T-helper 2 cell treated with Interferon-gamma antibody and Interleukin-4, amounts not matched to agents 100 ng/mL and 5 ng/mL, for 36 hours (primary cell): Measurements from ENCODE around the gene PKNOX2. TPM values are rescaled to one million over a fixed set of nuclear protein-coding genes. Genes with fewer than 3 reads are reported as not detected.

Experiments used
- intact Hi-C: fragments of 100-400 bp; cut with micrococcal nuclease; formaldehyde crosslinking; loops from one replicate; pipeline ENCODE4 v1.15.1; 2023
- total RNA-seq: library from RNA; stranded (reverse); gene quantifications from 2 replicates; pipeline ENCODE4 v1.2.3, GENCODE V29; 2022

Gene PKNOX2
- total RNA-seq, 1 donor from 2014 or later = not detected

- intact Hi-C loops = no loop called here
These were observed 6.0 kb downstream of the PKNOX2 start for GRCh38 chr11:125170510-125171031.

- intact Hi-C loops = no loop called here
These were observed 7.4 kb downstream of the PKNOX2 start for GRCh38 chr11:125171974-125172373.

- intact Hi-C loops = no loop called here
These were observed 8.5 kb downstream of the PKNOX2 start for GRCh38 chr11:125173027-125173426.

GRCh38 chr11:125173556-125173955 is 9.0 kb downstream of the PKNOX2 start:
- intact Hi-C loops = no loop called here

DNA sequence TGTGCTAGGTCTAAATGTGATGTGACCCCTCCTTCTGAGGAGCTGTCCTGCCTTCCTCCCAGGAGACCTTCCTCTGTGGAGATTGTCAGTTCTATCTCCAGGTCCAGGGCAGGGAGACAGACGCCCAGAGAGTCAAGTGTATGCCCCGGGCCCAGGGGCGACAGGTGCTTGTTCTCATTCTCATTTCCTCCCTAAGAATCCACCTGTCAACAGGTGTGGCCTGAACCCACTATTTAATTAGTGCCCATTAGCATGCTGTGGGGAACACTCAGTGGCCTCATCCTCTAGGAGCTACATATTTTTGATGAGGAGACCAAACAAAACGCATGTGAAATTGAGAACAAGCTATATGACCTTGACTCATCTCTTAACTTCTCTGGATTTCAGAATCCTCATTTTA is 9.5 kb downstream of the PKNOX2 start:
- intact Hi-C loops = no loop called here

- intact Hi-C loops = no loop called here
These were observed 10.1 kb downstream of the PKNOX2 start for GRCh38 chr11:125174686-125175085.

GRCh38 chr11:125175166-125175565 is 10.6 kb downstream of the PKNOX2 start:
- intact Hi-C loops = no loop called here

- intact Hi-C loops = no loop called here
These were observed 11.5 kb downstream of the PKNOX2 start for GRCh38 chr11:125175896-125176575.

GRCh38 chr11:125176866-125177265 is 12.3 kb downstream of the PKNOX2 start:
- intact Hi-C loops = no loop called here

- intact Hi-C loops = no loop called here
These were observed 13.0 kb downstream of the PKNOX2 start for GRCh38 chr11:125177543-125177942.

- intact Hi-C loops = no loop called here
These were observed 14.8 kb downstream of the PKNOX2 start for GRCh38 chr11:125179346-125179745.

- intact Hi-C loops = no loop called here
These were observed 15.3 kb downstream of the PKNOX2 start for GRCh38 chr11:125179895-125180294.

- intact Hi-C loops = no loop called here
These were observed 16.1 kb downstream of the PKNOX2 start for GRCh38 chr11:125180413-125181305.

GRCh38 chr11:125182573-125182972 is 18.0 kb downstream of the PKNOX2 start:
- intact Hi-C loops = no loop called here

DNA sequence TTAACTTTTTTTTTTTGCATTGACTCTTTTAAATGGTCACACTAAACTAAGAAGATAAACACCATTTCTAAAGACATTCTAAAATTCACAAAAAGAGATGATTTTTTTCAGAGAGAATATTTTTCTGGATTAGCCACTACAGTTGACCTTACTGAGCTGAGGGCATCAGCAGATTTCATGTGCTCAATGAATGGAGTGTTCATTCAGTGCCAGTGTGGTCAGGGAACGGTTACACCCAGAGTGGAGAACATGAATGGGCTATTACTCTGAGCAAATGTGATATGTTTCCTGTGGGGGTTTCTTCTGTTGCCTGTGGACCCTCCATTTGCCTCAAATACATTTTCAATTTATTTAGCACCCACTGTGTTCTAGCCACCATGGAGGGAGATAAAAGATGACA is 19.1 kb downstream of the PKNOX2 start:
- intact Hi-C loops = no loop called here

DNA sequence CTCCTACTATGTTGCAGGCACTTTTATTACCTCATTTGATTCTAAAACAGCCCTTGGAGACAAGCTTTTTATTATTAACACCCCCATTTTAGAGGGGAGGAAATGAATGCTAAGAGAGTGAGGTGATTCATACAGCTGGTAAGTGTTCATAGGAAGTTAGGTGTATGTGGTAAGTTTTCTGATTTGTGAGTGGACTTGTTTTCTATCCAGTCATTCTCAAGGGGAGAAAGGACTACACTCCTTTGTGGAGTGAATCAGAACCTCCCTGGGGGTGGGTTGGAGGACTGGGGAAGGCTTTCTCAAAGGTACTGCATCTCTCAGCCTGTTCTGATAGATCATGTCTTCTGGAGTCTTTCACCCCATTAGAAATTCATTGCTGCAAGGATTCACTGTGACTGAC is 23.5 kb downstream of the PKNOX2 start:
- intact Hi-C loops = no loop called here

GRCh38 chr11:125190566-125190965 is 26.0 kb downstream of the PKNOX2 start:
- intact Hi-C loops = no loop called here

DNA sequence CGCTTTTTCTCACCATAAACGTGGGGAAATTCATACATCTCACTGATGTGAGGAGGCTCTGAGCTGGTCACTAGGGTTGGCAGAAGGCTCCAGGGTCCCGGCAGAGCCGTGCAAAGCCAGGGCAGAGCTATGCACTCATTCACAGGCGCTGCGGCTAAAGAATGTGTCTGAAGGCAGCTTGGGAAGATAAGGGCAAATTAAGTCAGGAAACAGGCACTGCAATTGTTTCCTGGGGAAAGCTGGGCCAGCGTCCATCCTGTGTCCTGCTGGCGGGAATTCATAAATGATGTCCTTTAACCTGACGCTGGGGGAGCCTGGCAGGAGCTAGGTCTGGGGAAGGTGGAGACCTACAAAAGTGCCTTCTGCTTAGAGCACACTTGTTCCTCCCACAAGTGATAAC is 27.6 kb downstream of the PKNOX2 start:
- intact Hi-C loops = no loop called here

DNA sequence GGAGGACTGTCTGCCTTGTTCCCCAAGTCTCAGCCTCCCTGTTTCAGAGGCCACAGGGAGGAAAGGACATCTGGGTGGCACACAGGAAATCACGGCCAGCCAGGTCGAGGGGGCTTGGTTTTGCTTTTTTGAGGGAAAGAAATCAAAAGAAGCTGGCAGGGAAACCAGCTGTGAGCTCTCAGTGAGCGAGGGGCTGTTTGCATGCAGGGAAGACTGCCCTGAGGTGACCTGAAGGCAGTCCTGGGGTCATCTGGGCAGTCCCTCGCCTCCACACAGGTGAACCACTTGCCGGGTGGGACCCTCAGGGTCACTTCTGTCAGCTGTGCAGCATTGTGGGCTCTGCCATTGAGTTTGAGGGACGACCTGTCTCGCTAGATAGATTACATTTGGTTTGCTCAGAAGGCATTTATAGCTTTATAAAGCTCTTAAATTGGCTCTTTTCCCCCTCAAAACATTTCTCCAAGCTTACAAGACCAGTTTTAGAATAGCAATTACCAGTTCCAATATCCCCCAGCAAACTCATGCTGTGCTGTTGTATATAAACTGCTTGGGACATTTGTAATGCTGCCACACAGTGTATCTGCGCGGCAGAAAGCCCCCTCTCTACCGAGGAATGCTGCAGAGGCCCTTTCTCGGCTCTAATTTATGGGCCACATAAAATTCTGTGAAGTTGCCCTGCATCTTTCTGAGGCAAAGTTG is 28.3 kb downstream of the PKNOX2 start:
- intact Hi-C loops = no loop called here

DNA sequence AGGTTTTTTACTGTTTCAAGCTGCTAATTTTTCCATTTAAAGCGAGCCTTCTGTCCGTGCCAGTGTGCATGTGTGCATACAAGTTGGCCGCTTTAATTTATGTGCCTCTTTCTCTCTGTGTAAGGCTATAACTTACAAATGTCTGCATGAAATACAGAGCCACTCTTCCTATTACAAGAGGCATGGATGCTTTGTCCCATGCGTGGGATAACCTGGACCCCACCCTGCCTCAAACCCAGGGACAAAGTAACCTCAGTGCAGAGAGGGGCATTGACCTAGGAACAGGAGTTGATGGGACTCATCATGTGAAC is 28.8 kb downstream of the PKNOX2 start:
- intact Hi-C loops = no loop called here

- intact Hi-C loops = no loop called here
These were observed 29.3 kb downstream of the PKNOX2 start for GRCh38 chr11:125193841-125194240.

DNA sequence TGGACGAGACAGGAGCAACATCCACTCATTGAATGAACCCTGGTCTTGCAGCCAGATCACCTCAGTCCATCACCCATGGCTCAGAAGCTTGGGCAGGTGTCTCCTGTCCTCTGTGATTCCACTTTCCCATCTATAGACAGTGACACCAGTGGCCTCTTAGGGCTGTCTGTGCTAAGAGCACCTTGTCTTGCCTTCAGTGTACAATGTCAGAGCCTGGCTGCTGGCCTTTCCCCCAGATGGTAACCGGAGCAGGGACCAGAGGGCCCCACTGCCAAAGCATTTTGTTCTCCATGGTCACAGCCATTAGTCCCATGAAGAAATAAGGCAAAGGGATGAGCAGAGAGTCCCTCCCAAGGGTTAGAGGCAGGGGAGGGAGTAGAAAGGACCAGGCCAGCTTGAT is 35.4 kb downstream of the PKNOX2 start:
- intact Hi-C loops = no loop called here
